CD4-positive, CD25-positive, alpha-beta regulatory T cell (primary cell): Measurements from ENCODE around the gene STK33. TPM values are rescaled to one million over a fixed set of nuclear protein-coding genes. Genes with fewer than 3 reads are reported as not detected.

ENCODE experiments used
- ATAC-seq, 2 donors: fragments of 150-1000 bp; cut with Tn5 transposase; one replicate each; pipeline ENCODE4 v1.10.0; 2021; ENCODE audit warnings: low read depth in 2 of 2, moderate number of reproducible peaks in 2 of 2, moderate library complexity in 1 of 2
- DNase-seq, 3 donors: peaks; one replicate each; pipeline versions ENCODE4 v3.0.0 to v3.0.0-alpha.2; 2012 to 2022; ENCODE audit warnings: mixed read lengths in 1 of 3
- H3K27ac ChIP-seq: one replicate; pipeline ENCODE4 v1.7.0; 2013; ENCODE audit warnings: mild to moderate bottlenecking, low read length; ENCODE audit not compliant: insufficient read depth, poor library complexity, severe bottlenecking
- H3K27me3 ChIP-seq: one replicate; pipeline ENCODE4 v1.7.0; 2013; ENCODE audit warnings: low read length; ENCODE audit not compliant: control insufficient read depth, insufficient read depth
- H3K36me3 ChIP-seq: one replicate; pipeline ENCODE4 v1.7.0; 2013; ENCODE audit warnings: mild to moderate bottlenecking, low read length, moderate library complexity; ENCODE audit not compliant: control insufficient read depth, insufficient read depth
- H3K4me1 ChIP-seq: 2 replicates; pipeline ENCODE4 v1.7.0; 2013; ENCODE audit warnings: mild to moderate bottlenecking, low read length; ENCODE audit not compliant: insufficient read depth, control insufficient read depth, poor library complexity, severe bottlenecking
- H3K4me3 ChIP-seq: one replicate; pipeline ENCODE4 v1.7.0; 2013; ENCODE audit warnings: low read depth, mild to moderate bottlenecking, low read length, moderate library complexity
- H3K9me3 ChIP-seq, 2 experiments: 1 replicate in 1 of 2; 2 replicates in 1 of 2; pipeline ENCODE4 v1.7.0; 2013; ENCODE audit warnings: low read length in 2 of 2, mild to moderate bottlenecking in 1 of 2, moderate library complexity in 1 of 2; ENCODE audit not compliant: control insufficient read depth in 2 of 2
- H3K27ac Mint-ChIP-seq, 3 donors: one replicate each; pipeline ENCODE4 v1.8.0; 2020 to 2022; ENCODE audit warnings: mild to moderate bottlenecking in 3 of 3, mixed read lengths in 3 of 3, moderate library complexity in 2 of 3
- H3K27me3 Mint-ChIP-seq: one replicate; pipeline ENCODE4 v1.8.0; 2022; ENCODE audit warnings: mild to moderate bottlenecking, mixed read lengths
- H3K36me3 Mint-ChIP-seq: one replicate; pipeline ENCODE4 v1.8.0; 2020; ENCODE audit warnings: mixed read lengths
- H3K4me1 Mint-ChIP-seq, 4 donors: one replicate each; pipeline ENCODE4 v1.8.0; 2020 to 2022; ENCODE audit warnings: mixed read lengths in 4 of 4, mild to moderate bottlenecking in 1 of 4
- H3K4me3 Mint-ChIP-seq, 4 donors: one replicate each; pipeline ENCODE4 v1.8.0; 2020 to 2022; ENCODE audit warnings: mild to moderate bottlenecking in 4 of 4, mixed read lengths in 4 of 4, moderate library complexity in 3 of 4
- H3K9me3 Mint-ChIP-seq, 7 donors: one replicate each; pipeline ENCODE4 v1.8.0; 2020 to 2022; ENCODE audit warnings: mixed read lengths in 7 of 7, mild to moderate bottlenecking in 3 of 7, moderate library complexity in 2 of 7
- polyA plus RNA-seq, 4 donors: library from polyadenylated mRNA; unstranded; fragments of 300-500 nt; fragmentation: Illumina TruSeq; gene quantifications; one replicate each; pipeline ENCODE4 v1.2.3, GENCODE V29; 2021
- total RNA-seq: library from RNA; stranded (reverse); gene quantifications from one replicate; pipeline ENCODE4 v1.2.3, GENCODE V29; 2022

STK33 gene
- total and polyA plus RNA-seq, 5 donors from 2014 or later: 0.44 to 0.49 TPM; not detected in 3

DNA sequence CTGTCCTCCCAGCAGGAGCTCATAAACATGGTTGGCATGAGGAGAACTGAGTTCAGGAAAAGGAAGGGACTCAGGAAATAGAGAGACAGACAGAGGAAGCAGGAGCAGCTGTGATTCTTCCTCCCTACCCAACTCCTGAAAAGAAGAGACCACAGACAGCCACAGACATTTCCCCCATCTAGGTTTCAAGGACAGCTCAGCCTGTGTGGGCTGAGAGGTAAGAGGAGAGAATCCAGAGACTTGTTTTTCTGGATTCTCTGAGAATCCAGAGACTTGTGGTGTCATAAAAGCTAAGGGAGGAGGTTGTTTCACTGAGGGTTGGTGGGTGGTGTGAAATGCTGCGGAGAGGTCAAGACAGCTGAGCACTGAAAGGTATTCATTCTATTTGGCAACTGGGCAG, 19.0 kb upstream of the STK33 start:
- Mint-ChIP-seq H3K27me3 (no peaks in the 10 kb centered on the region), H3K27ac (peak overlapping the region in 2 of 3 donors; percentile 57 to 61), H3K4me1 (peaks cover 0 to 9% (median under 1%) of the 10 kb centered on the region in 4 donors), H3K4me3 (no peak overlapping the region), H3K36me3 (peaks cover 24% of the 10 kb centered on the region), H3K9me3 (peaks cover 0 to 2% (median 0%) of the 10 kb centered on the region in 7 donors)
- Histone ChIP-seq H3K4me1 (no peaks in the 10 kb centered on the region), H3K27ac (no peak overlapping the region), H3K27me3 (no peaks in the 10 kb centered on the region), H3K36me3 (peaks cover 23% of the 10 kb centered on the region), H3K9me3 (no peaks in the 10 kb centered on the region), H3K4me3 (no peak overlapping the region)
- ATAC-seq: no peak
- DNase-seq: no peak

- Mint-ChIP-seq H3K4me1 (peaks cover 0 to 9% (median under 1%) of the 10 kb centered on the region in 4 donors), H3K27ac (peak overlapping the region in 1 of 3 donors; percentile 57)
- peaks cover 18% of the 10 kb centered on the region for H3K36me3 ChIP-seq
Measured at GRCh38 chr11:8612522-8612921, 18.5 kb upstream of the STK33 start.

DNA sequence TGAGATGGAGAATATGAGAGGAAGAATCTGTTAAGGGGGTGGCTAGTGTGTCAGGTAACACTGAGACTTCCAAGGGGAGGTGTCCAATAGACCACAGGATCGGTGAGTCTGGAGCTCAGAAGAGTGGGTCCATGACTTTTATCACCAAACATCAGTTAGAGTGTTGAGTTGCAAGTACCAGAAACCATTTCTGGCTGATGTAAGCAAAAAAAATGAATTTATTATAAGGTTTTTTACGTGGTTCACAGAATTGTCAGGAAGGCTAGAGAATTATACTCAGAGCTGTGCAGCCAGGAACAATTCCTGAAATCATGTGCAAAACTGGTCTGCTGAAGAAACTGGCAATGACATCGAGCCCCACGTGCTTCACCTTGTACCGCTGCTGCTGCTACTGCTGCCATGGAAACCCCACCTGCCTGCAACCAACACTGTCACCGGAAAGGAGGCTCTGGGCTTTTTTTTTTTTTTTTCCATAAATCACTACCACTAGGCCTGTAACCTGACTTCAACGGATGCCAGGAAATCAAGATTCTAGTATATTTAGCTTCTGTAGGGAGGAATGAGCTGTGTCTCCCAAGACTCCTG, 16.6 kb upstream of the STK33 start:
- Mint-ChIP-seq H3K4me3 (no peak overlapping the region), H3K36me3 (peaks cover 8% of the 10 kb centered on the region), H3K27ac (no peak overlapping the region), H3K4me1 (peaks cover 0 to 9% (median under 1%) of the 10 kb centered on the region in 4 donors), H3K9me3 (peaks cover 0 to 4% (median 0%) of the 10 kb centered on the region in 7 donors), H3K27me3 (peaks cover 7% of the 10 kb centered on the region)
- Histone ChIP-seq H3K4me3 (no peak overlapping the region), H3K27ac (no peak overlapping the region), H3K4me1 (no peaks in the 10 kb centered on the region), H3K36me3 (peaks cover 2% of the 10 kb centered on the region), H3K27me3 (no peaks in the 10 kb centered on the region), H3K9me3 (no peaks in the 10 kb centered on the region)
- ATAC-seq (peak in 1 of 2 donors; percentile 31), DNase-seq (peak in 1 of 3 donors; percentile 45)

More at GRCh38 chr11:8612522-8612921, 18.5 kb upstream of the STK33 start:
- no peak overlapping the region for H3K4me3 Mint-ChIP-seq
- DNase-seq (no peak), ATAC-seq (no peak)
- H3K4me1 ChIP-seq: no peaks in the 10 kb centered on the region
- no peaks in the 10 kb centered on the region for H3K27me3 Mint-ChIP-seq
- peaks cover 21% of the 10 kb centered on the region for H3K36me3 Mint-ChIP-seq
- H3K9me3 ChIP-seq: no peaks in the 10 kb centered on the region
- no peak overlapping the region for H3K27ac ChIP-seq
- H3K4me3 ChIP-seq: no peak overlapping the region
- H3K27me3 ChIP-seq: no peaks in the 10 kb centered on the region
- peaks cover 0 to 2% (median 0%) of the 10 kb centered on the region in 7 donors for H3K9me3 Mint-ChIP-seq

- H3K4me1 ChIP-seq: no peaks in the 10 kb centered on the region
- peaks cover 0 to 4% (median 0%) of the 10 kb centered on the region in 7 donors for H3K9me3 Mint-ChIP-seq
- peaks cover 4% of the 10 kb centered on the region for H3K36me3 Mint-ChIP-seq
- H3K9me3 ChIP-seq: no peaks in the 10 kb centered on the region
- no peak overlapping the region for H3K4me3 ChIP-seq
- no peak overlapping the region for H3K27ac ChIP-seq
- H3K27ac Mint-ChIP-seq: no peak overlapping the region
- H3K4me3 Mint-ChIP-seq: no peak overlapping the region
- H3K27me3 ChIP-seq: peaks cover 4% of the 10 kb centered on the region
- ATAC-seq (no peak), DNase-seq (no peak)
- no peaks in the 10 kb centered on the region for H3K36me3 ChIP-seq
- H3K27me3 Mint-ChIP-seq: peaks cover 20% of the 10 kb centered on the region
- peaks cover 0 to 9% (median under 1%) of the 10 kb centered on the region in 4 donors for H3K4me1 Mint-ChIP-seq
Measured at GRCh38 chr11:8608652-8609051, 14.6 kb upstream of the STK33 start.

GRCh38 chr11:8605971-8606563, 12.0 kb upstream of the STK33 start:
- H3K4me1 ChIP-seq: no peaks in the 10 kb centered on the region
- Mint-ChIP-seq H3K4me1 (peaks cover 0 to 9% (median under 1%) of the 10 kb centered on the region in 4 donors), H3K9me3 (peaks cover 0 to 4% (median 0%) of the 10 kb centered on the region in 7 donors), H3K36me3 (no peaks in the 10 kb centered on the region), H3K27ac (peak overlapping the region in 1 of 3 donors; percentile 58), H3K27me3 (peaks cover 26% of the 10 kb centered on the region), H3K4me3 (no peak overlapping the region)
- no peak for DNase-seq
- H3K27me3 ChIP-seq: peaks cover 4% of the 10 kb centered on the region
- no peak overlapping the region for H3K27ac ChIP-seq
- no peaks in the 10 kb centered on the region for H3K9me3 ChIP-seq
- no peak for ATAC-seq
- no peaks in the 10 kb centered on the region for H3K36me3 ChIP-seq
- no peak overlapping the region for H3K4me3 ChIP-seq

DNA sequence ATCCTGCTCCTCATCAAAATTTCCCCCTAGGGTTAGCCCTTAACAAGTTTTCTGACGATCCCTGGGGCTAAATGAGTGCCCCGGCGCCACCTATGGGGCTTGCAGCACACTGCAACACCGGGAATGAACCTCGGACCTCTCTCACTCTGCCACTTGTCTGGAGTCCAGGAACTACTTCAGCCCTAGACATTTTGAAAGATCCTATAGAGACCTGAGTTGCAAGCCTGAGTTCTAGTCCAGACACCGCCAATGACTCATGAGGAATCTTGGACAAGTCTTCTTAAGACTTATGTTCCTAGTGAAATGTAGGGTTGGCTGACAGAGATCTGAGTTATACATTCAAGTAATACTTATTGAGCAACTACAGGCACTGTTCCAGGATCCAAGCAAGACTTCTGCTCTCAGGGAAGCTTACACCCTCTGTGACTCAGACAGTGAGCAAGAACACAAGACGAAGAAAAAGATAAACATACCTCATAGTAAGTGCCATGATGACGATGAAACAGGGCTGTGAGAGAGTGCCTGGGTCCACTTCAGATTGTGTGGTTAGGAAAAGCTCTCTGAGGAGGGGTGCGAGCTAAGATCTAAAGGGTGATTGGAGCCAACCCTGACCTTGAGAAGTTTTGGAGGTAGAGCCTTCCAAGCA, 10.2 kb upstream of the STK33 start:
- Mint-ChIP-seq H3K4me3 (peak overlapping the region in 1 of 4 donors; percentile 8), H3K27ac (no peak overlapping the region), H3K36me3 (no peaks in the 10 kb centered on the region), H3K4me1 (no peaks in the 10 kb centered on the region), H3K27me3 (peaks cover 32% of the 10 kb centered on the region), H3K9me3 (peaks cover 0 to 1% (median 0%) of the 10 kb centered on the region in 7 donors)
- ATAC-seq: peak in 1 of 2 donors; percentile 37
- H3K27me3 ChIP-seq: peaks cover 4% of the 10 kb centered on the region
- H3K9me3 ChIP-seq: no peaks in the 10 kb centered on the region
- no peak overlapping the region for H3K27ac ChIP-seq
- no peak overlapping the region for H3K4me3 ChIP-seq
- H3K4me1 ChIP-seq: no peaks in the 10 kb centered on the region
- DNase-seq: peak in 1 of 3 donors; percentile 47
- no peaks in the 10 kb centered on the region for H3K36me3 ChIP-seq

DNA sequence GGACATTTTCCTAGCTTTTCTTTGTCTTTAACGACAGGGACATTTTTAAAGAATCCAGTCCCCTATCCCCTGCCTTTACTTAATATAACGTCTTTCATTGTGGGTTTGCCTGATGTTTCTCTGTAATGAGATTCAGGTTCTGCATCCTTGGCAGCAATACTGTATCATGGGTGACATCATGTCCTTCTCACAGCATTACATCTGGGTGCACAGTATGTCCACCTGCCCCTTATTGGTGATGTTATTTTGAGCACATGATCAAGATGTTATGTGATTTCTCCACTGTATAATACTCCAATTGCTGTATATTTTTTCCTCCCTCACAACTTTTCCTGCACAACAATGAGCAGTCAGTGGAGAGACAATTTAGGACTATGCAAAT, 9.7 kb upstream of the STK33 start:
- no peaks in the 10 kb centered on the region for H3K4me1 Mint-ChIP-seq
- H3K27me3 ChIP-seq: peaks cover 4% of the 10 kb centered on the region
- H3K4me1 ChIP-seq: no peaks in the 10 kb centered on the region
- no peak overlapping the region for H3K4me3 ChIP-seq
- no peak for DNase-seq
- H3K27me3 Mint-ChIP-seq: peaks cover 35% of the 10 kb centered on the region
- no peaks in the 10 kb centered on the region for H3K36me3 Mint-ChIP-seq
- no peaks in the 10 kb centered on the region for H3K36me3 ChIP-seq
- ATAC-seq: no peak
- no peaks in the 10 kb centered on the region for H3K9me3 ChIP-seq
- no peak overlapping the region for H3K27ac ChIP-seq
- no peak overlapping the region for H3K27ac Mint-ChIP-seq
- peak overlapping the region in 1 of 4 donors; percentile 8 for H3K4me3 Mint-ChIP-seq
- peaks cover 0 to 1% (median 0%) of the 10 kb centered on the region in 7 donors for H3K9me3 Mint-ChIP-seq
